IPS-18a (cell line): ENCODE results near the gene ANO6.

ENCODE experiments used
- H3K27ac ChIP-seq: one replicate; pipeline ENCODE4 v1.5.1; 2013; ENCODE audit warnings: low read length
- H3K27me3 ChIP-seq: one replicate; pipeline ENCODE4 v1.6.1; 2013; ENCODE audit warnings: mild to moderate bottlenecking, low read length; ENCODE audit not compliant: control insufficient read depth, insufficient read depth
- H3K36me3 ChIP-seq: one replicate; pipeline ENCODE4 v1.6.1; 2013; ENCODE audit warnings: low read depth, low read length; ENCODE audit not compliant: control insufficient read depth
- H3K4me1 ChIP-seq: one replicate; pipeline ENCODE4 v1.6.1; 2013; ENCODE audit warnings: low read depth, low read length; ENCODE audit not compliant: control insufficient read depth
- H3K4me3 ChIP-seq: one replicate; pipeline ENCODE4 v1.5.1; 2013; ENCODE audit warnings: low read length
- H3K9ac ChIP-seq: one replicate; pipeline ENCODE4 v1.6.1; 2013; ENCODE audit warnings: mild to moderate bottlenecking, low read length, moderate library complexity
- H3K9me3 ChIP-seq: one replicate; pipeline ENCODE4 v1.6.1; 2013; ENCODE audit warnings: low read depth, low read length; ENCODE audit not compliant: control insufficient read depth

The ANO6 gene

GRCh38 chr12:45425426-45425825 is 209.5 kb downstream of the ANO6 start:
- Histone ChIP-seq H3K9me3 (no peaks in the 10 kb centered on the region), H3K4me3 (no peak overlapping the region), H3K36me3 (peaks cover 19% of the 10 kb centered on the region), H3K27me3 (no peaks in the 10 kb centered on the region), H3K4me1 (peaks cover 11% of the 10 kb centered on the region), H3K9ac (no peak overlapping the region), H3K27ac (no peak overlapping the region)

- Histone ChIP-seq H3K36me3 (peaks cover 16% of the 10 kb centered on the region), H3K27ac (no peak overlapping the region), H3K9me3 (no peaks in the 10 kb centered on the region), H3K4me3 (no peak overlapping the region), H3K4me1 (peaks cover 11% of the 10 kb centered on the region), H3K27me3 (no peaks in the 10 kb centered on the region), H3K9ac (no peak overlapping the region)
Measured at GRCh38 chr12:45426294-45426693, 210.4 kb downstream of the ANO6 start.

- peaks cover 11% of the 10 kb centered on the region for H3K4me1 ChIP-seq
- H3K36me3 ChIP-seq = peaks cover 16% of the 10 kb centered on the region
- H3K27me3 ChIP-seq = no peaks in the 10 kb centered on the region
- no peaks in the 10 kb centered on the region for H3K9me3 ChIP-seq
- H3K4me3 ChIP-seq = no peak overlapping the region
- no peak overlapping the region for H3K27ac ChIP-seq
- H3K9ac ChIP-seq = no peak overlapping the region
Measured at GRCh38 chr12:45427042-45427441, 211.1 kb downstream of the ANO6 start.

- no peak overlapping the region for H3K4me3 ChIP-seq
- no peaks in the 10 kb centered on the region for H3K27me3 ChIP-seq
- H3K27ac ChIP-seq = no peak overlapping the region
- H3K9ac ChIP-seq = no peak overlapping the region
- no peaks in the 10 kb centered on the region for H3K9me3 ChIP-seq
- peaks cover 34% of the 10 kb centered on the region for H3K4me1 ChIP-seq
- peaks cover 5% of the 10 kb centered on the region for H3K36me3 ChIP-seq
Measured at GRCh38 chr12:45429831-45430230, 213.9 kb downstream of the ANO6 start.

GRCh38 chr12:45431126-45431525 is 215.2 kb downstream of the ANO6 start:
- H3K36me3 ChIP-seq = peaks cover 5% of the 10 kb centered on the region
- H3K9me3 ChIP-seq = no peaks in the 10 kb centered on the region
- H3K27me3 ChIP-seq = no peaks in the 10 kb centered on the region
- no peak overlapping the region for H3K4me3 ChIP-seq
- peaks cover 24% of the 10 kb centered on the region for H3K4me1 ChIP-seq
- H3K27ac ChIP-seq = no peak overlapping the region
- no peak overlapping the region for H3K9ac ChIP-seq

- Histone ChIP-seq H3K36me3 (peaks cover 5% of the 10 kb centered on the region), H3K4me3 (no peak overlapping the region), H3K9ac (no peak overlapping the region), H3K4me1 (peaks cover 24% of the 10 kb centered on the region), H3K9me3 (no peaks in the 10 kb centered on the region), H3K27me3 (no peaks in the 10 kb centered on the region), H3K27ac (no peak overlapping the region)
Measured at GRCh38 chr12:45432710-45433109, 216.8 kb downstream of the ANO6 start.

- Histone ChIP-seq H3K27ac (no peak overlapping the region), H3K27me3 (no peaks in the 10 kb centered on the region), H3K4me3 (peak overlapping the region; percentile 30), H3K9ac (no peak overlapping the region), H3K9me3 (no peaks in the 10 kb centered on the region), H3K4me1 (peaks cover 24% of the 10 kb centered on the region), H3K36me3 (peaks cover 5% of the 10 kb centered on the region)
Measured at GRCh38 chr12:45433441-45433868, 217.6 kb downstream of the ANO6 start.

- Histone ChIP-seq H3K9me3 (no peaks in the 10 kb centered on the region), H3K4me1 (peaks cover 24% of the 10 kb centered on the region), H3K36me3 (peaks cover 1% of the 10 kb centered on the region), H3K9ac (no peak overlapping the region), H3K27ac (no peak overlapping the region), H3K4me3 (peak overlapping the region; percentile 30), H3K27me3 (no peaks in the 10 kb centered on the region)
Measured at GRCh38 chr12:45434094-45434493, 218.2 kb downstream of the ANO6 start.

GRCh38 chr12:45435945-45436710 is 220.2 kb downstream of the ANO6 start:
- Histone ChIP-seq H3K4me1 (peaks cover 24% of the 10 kb centered on the region), H3K9me3 (no peaks in the 10 kb centered on the region), H3K36me3 (no peaks in the 10 kb centered on the region), H3K4me3 (no peak overlapping the region), H3K27me3 (no peaks in the 10 kb centered on the region), H3K27ac (no peak overlapping the region), H3K9ac (no peak overlapping the region)

GRCh38 chr12:45439039-45439438 is 223.1 kb downstream of the ANO6 start:
- H3K27me3 ChIP-seq = no peaks in the 10 kb centered on the region
- no peak overlapping the region for H3K9ac ChIP-seq
- no peak overlapping the region for H3K27ac ChIP-seq
- peaks cover 6% of the 10 kb centered on the region for H3K4me1 ChIP-seq
- H3K36me3 ChIP-seq = no peaks in the 10 kb centered on the region
- peaks cover 6% of the 10 kb centered on the region for H3K9me3 ChIP-seq
- no peak overlapping the region for H3K4me3 ChIP-seq

GRCh38 chr12:45446013-45446412 is 230.1 kb downstream of the ANO6 start:
- H3K27ac ChIP-seq = no peak overlapping the region
- H3K9me3 ChIP-seq = peaks cover 6% of the 10 kb centered on the region
- H3K4me1 ChIP-seq = no peaks in the 10 kb centered on the region
- no peaks in the 10 kb centered on the region for H3K27me3 ChIP-seq
- no peak overlapping the region for H3K4me3 ChIP-seq
- H3K36me3 ChIP-seq = no peaks in the 10 kb centered on the region
- no peak overlapping the region for H3K9ac ChIP-seq

GRCh38 chr12:45458238-45458637 is 242.3 kb downstream of the ANO6 start:
- no peaks in the 10 kb centered on the region for H3K36me3 ChIP-seq
- no peaks in the 10 kb centered on the region for H3K4me1 ChIP-seq
- H3K9me3 ChIP-seq = no peaks in the 10 kb centered on the region
- H3K4me3 ChIP-seq = no peak overlapping the region
- H3K27me3 ChIP-seq = no peaks in the 10 kb centered on the region
- H3K27ac ChIP-seq = no peak overlapping the region
- no peak overlapping the region for H3K9ac ChIP-seq
